ENCODE results near the gene VTCN1. TPM values are rescaled to one million over a fixed set of nuclear protein-coding genes. Genes with fewer than 3 reads are reported as not detected.

The VTCN1 gene
- total RNA-seq, 4 donors from 2014 or later, result not detected

DNA sequence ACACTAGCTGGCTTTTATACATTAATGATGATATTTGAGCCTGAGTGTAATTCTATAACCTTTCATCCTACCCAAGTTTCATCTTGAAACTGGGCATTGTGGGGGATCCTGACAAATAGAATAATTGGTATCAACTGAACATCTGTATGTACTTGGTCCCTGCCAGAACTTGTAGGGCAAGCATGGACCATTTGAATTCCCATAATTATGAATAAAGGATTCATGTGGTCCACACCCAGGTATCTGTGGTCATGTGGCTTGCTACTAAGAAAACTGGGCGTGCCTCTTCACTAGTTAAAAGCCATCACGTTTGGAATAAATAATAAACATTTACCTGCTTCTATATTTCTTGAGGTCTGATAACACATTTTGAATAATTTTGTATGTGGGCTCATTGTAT lies 20.6 kb upstream of the VTCN1 start:
- WGBS, result 42% methylated on average over 2 of the region's 2 CpGs
- no peak overlapping the region for H3K27ac ChIP-seq (replicated peaks in 1 of 4)

DNA sequence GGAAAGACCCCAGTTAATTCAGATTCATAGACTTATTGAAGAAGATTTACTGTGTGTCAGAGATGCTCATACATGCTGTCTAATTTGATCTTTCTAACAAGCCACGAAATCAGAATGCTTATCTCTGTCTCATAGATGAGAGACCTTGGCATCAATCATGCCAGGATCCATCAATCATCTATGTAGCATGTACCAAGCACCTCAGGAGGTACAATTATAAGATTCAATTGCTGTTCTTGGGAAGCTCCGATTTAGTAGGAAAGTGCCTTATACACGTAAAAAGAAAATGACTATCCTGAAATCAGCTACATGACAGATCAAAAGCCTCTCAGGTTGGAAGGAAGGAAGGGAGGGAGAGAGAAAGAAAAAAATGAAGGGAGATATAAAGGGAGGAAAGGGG lies 18.5 kb upstream of the VTCN1 start:
- WGBS, result 90% methylated on average over 3 of the region's 3 CpGs
- H3K27ac ChIP-seq (replicated peaks in 1 of 4), result no peak overlapping the region
- no peaks in the 10 kb centered on the region for H3K36me3 ChIP-seq
- H3K27me3 ChIP-seq, result no peaks in the 10 kb centered on the region
- intact Hi-C loops (cut with DNase I), result no loop called here
- DNase-seq (ENCODE audit: extremely low spot score), result no peak
- no peaks in the 10 kb centered on the region for H3K9me3 ChIP-seq
- TF ChIP-seq, protein P1, sequence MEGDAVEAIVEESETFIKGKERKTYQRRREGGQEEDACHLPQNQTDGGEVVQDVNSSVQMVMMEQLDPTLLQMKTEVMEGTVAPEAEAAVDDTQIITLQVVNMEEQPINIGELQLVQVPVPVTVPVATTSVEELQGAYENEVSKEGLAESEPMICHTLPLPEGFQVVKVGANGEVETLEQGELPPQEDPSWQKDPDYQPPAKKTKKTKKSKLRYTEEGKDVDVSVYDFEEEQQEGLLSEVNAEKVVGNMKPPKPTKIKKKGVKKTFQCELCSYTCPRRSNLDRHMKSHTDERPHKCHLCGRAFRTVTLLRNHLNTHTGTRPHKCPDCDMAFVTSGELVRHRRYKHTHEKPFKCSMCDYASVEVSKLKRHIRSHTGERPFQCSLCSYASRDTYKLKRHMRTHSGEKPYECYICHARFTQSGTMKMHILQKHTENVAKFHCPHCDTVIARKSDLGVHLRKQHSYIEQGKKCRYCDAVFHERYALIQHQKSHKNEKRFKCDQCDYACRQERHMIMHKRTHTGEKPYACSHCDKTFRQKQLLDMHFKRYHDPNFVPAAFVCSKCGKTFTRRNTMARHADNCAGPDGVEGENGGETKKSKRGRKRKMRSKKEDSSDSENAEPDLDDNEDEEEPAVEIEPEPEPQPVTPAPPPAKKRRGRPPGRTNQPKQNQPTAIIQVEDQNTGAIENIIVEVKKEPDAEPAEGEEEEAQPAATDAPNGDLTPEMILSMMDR (IDR thresholded peaks at IDR 0.05), result no peak
- TF ChIP-seq POLR2A (IDR thresholded peaks at IDR 0.05; ENCODE audit: low read depth), result no peak
- TF ChIP-seq EP300 (IDR thresholded peaks at IDR 0.05), result no peak
- TF ChIP-seq POLR2AphosphoS5 (IDR thresholded peaks at IDR 0.05), result no peak
- H3K4me1 ChIP-seq, result peaks cover 0 to 8% (median 2%) of the 10 kb centered on the region in 4 donors
- no peak overlapping the region for H3K4me3 ChIP-seq

More for the DNA sequence above, 20.6 kb upstream of the VTCN1 start:
- no peak for TF ChIP-seq POLR2A (IDR thresholded peaks at IDR 0.05; ENCODE audit: low read depth)
- TF ChIP-seq POLR2AphosphoS5 (IDR thresholded peaks at IDR 0.05), result no peak
- TF ChIP-seq, protein P1 (IDR thresholded peaks at IDR 0.05), result no peak
- TF ChIP-seq EP300 (IDR thresholded peaks at IDR 0.05), result no peak
- Histone ChIP-seq H3K27me3 (no peaks in the 10 kb centered on the region), H3K4me3 (no peak overlapping the region), H3K4me1 (peaks cover 0 to 8% (median 2%) of the 10 kb centered on the region in 4 donors), H3K36me3 (no peaks in the 10 kb centered on the region), H3K9me3 (no peaks in the 10 kb centered on the region)
- intact Hi-C loops (cut with DNase I), result no loop called here
- no peak for DNase-seq (ENCODE audit: extremely low spot score)

DNA sequence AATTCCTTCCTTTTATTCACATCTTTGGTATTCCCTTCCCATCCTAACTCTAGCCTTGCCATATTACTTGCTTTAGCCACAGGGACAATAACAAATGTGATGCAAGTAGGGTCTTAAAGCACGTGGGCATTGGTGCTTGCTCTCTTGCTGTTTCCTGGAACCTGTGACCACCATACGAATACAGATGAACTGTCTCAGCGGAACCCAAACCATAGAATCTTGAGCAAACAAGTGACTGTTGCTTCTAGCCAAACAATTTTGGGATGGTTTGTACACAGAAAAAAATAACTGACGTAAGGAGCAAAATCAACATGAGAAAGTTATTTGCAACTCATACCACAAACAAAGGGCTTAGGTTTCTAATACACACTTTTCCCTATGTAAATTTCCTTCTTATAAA lies 15.2 kb upstream of the VTCN1 start:
- WGBS, result 82% methylated on average over 4 of the region's 4 CpGs
- no peaks in the 10 kb centered on the region for H3K9me3 ChIP-seq
- TF ChIP-seq EP300 (IDR thresholded peaks at IDR 0.05), result no peak
- no peak for TF ChIP-seq POLR2AphosphoS5 (IDR thresholded peaks at IDR 0.05)
- TF ChIP-seq, protein P1 (IDR thresholded peaks at IDR 0.05), result no peak
- no peak for TF ChIP-seq POLR2A (IDR thresholded peaks at IDR 0.05; ENCODE audit: low read depth)

DNA sequence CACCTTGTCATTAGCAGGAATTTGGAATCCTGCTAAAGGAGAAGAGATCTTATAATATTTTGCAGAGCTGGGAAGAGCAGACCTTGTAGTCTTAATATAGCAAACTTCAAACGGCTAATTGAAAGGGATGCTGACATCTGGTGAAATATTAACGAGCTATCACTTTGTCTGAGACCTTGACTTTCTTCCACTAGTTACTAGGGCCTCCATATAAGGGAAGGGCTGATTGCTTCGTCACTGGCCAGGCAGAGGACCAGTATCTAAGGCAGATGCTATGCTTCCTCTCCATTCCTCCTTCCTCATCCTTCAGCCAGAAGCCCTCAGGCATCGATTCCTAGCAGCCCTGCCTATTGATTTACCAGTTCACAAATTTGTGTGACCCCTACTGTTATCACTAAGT lies 6.0 kb upstream of the VTCN1 start:
- intact Hi-C loops (cut with DNase I), result no loop called here
- Histone ChIP-seq H3K4me3 (no peak overlapping the region), H3K9me3 (no peaks in the 10 kb centered on the region), H3K27ac (replicated peaks in 1 of 4) (no peak overlapping the region), H3K27me3 (no peaks in the 10 kb centered on the region), H3K4me1 (peaks cover 0 to 3% (median 0%) of the 10 kb centered on the region in 4 donors), H3K36me3 (no peaks in the 10 kb centered on the region)
- 44% methylated on average over 4 of the region's 4 CpGs for WGBS
- no peak for DNase-seq (ENCODE audit: extremely low spot score)
- TF ChIP-seq POLR2AphosphoS5 (IDR thresholded peaks at IDR 0.05) (no peak), EP300 (IDR thresholded peaks at IDR 0.05) (no peak), POLR2A (IDR thresholded peaks at IDR 0.05; ENCODE audit: low read depth) (no peak)
- TF ChIP-seq, protein P1 (IDR thresholded peaks at IDR 0.05), result no peak

More for the DNA sequence above, 15.2 kb upstream of the VTCN1 start:
- H3K27me3 ChIP-seq, result no peaks in the 10 kb centered on the region
- no peak overlapping the region for H3K4me3 ChIP-seq
- no peak overlapping the region for H3K27ac ChIP-seq (replicated peaks in 1 of 4)
- DNase-seq (ENCODE audit: extremely low spot score), result no peak
- intact Hi-C loops (cut with DNase I), result no loop called here
- no peaks in the 10 kb centered on the region for H3K4me1 ChIP-seq
- no peaks in the 10 kb centered on the region for H3K36me3 ChIP-seq
